GM21526 (cell line): Measurements from ENCODE around the gene LMO1.

Source experiments
- ATAC-seq: cut with Tn5 transposase; IDR thresholded peaks from one replicate; pipeline ENCODE4 v1.9.1; 2021; ENCODE audit warnings: moderate library complexity; ENCODE audit not compliant: unreplicated experiment, low FRiP score

LMO1 gene

DNA sequence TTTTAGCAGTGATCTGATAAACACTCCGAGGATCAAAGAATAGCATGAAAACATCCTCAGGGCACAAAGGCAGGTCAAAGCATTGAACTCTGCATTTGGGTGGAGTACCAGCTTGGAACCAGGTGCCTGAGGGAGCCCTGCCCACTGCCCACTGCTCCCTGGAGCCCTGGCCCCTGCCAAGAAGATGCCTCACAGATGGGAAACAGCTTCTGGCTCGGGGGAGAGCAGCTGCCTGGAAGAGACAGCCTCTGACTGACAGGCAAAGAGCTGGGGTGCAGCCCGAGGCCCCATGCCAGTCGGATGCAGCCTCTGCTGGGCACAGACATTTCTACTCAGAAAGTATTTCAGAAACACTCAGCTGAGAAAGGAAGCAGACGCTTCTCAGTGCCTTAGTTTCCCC lies 13.2 kb downstream of the LMO1 start:
- no peak for ATAC-seq

DNA sequence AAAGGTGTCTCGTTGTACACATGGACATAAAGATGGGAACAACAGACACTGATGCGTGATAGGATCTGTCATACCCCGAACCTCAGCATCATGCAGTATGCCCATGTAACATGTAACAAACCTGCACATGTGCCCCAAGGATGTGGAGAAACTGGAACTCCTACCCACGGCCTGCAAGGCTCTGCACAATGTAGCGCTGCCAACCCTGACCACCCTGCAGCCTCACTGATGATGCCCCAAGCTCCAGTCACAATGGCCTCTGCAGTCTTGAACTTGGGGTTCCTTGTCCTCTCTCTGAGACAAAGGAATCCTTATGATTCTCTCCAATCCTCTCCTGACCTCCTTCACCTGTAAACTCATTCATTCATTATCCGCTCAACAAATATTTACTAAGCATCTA lies 14.2 kb downstream of the LMO1 start:
- ATAC-seq = no peak

DNA sequence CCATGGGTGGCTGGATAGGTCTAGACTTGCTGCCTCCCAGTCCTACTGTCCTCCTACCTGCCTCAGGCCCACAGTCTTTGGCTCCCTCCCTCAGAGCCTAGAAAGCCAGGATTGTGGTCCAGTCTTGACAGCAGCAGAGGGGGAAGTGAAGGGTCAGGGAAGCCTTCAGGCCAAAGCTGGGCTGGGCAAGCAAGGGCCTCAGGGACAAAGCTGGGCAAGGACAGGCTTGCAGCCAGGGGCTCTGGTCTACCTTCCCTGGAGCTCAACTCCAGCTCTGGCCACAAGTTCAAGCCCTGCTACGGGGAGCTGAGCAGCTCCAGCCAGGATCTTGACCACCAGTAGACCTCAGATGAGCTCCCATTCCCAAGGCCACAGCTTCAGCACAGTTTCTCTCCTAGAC lies 14.9 kb downstream of the LMO1 start:
- ATAC-seq = no peak

DNA sequence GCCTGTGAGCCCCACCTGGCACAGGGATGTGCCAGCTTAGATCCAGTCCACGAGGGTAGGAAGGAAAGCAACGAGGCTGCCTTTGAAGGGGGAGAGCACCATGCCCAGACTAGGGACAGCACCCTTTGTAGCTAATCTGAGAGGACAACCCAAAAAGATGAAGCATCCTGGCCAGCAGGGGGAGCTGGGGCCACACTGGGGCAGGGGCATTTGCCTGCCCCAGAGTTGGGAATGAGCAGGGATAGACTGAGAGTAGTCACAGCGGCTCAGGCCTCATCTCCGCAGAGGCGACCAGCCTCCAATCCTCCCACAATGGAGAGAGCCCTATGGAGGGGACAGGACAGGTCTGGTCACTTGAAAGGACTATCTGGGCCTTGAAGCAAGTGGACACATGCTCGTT lies 16.4 kb downstream of the LMO1 start:
- no peak for ATAC-seq

DNA sequence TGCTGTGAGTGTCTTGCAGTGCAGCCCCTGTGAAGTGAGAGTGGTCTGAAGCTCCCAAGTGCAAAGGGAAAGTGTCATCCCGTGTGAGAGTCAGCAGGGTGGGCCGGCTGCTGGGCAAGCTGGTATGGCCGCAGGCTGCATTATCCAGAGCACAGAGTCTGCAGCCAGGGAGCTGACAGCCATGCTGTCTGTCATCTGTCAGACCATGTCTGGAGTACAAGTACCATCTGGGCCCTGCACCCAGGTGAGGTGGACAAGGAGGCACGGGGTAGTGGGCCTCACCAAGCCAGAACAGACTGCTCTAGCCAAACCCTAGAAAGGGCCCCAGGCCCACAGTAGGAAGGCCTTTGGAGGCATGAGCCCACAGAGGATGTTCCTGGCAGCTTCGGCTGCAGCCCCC lies 20.2 kb downstream of the LMO1 start:
- ATAC-seq = no peak

DNA sequence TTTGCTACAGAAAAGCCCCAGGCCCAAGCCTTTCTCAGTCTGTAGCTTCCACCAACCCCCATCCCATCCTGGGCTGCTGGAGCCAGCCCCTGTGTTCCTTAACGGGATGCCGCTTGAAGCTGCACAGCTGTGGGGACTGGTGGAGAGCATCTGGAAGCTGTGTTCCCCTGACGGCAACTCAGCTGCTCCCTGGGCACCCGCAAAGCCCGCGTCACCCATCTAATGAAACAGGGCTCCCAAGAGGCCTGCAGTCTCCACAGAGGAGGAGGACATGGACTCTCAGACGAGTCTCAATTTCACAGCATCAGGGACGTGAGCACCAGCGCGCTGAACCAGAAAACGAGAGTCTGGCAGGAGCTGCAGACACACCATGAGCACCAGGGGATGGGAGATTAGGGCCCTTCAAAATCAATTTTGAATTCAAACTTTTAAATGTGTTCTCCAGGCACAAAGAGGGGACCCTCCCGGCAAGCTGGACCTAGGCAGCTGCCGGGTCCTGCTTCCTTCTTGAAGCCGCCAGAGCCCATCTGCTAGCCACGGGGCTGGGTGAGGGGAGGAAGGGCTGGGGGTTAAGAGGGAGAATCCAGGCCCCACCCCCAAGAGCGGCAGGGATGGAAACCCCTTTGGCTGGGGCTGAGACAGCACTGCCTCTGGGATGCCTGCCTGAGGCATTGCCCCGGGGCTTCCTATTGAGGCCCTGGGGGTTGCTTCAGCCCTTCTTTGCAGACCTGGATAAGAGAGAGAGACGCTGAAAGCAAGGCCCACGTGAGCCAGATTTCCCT lies 21.0 kb downstream of the LMO1 start:
- ATAC-seq = no peak

DNA sequence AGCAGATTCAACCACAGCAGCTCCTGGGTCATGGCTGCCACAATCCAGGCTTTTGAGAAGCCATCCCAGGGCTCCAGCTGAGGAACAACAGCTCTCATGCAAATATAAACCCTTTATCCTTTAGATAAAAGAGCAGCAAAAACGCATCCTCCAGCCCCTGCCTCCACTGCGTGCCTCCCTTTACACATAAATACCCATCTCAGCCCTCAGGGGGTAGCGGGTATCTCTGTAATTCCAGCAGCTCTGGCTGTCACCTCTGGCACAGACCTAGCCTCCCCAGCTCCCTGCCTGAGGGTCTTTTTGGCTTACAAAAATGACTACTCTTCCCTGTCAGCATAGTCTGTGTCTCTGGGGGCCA lies 21.6 kb downstream of the LMO1 start:
- ATAC-seq = no peak

DNA sequence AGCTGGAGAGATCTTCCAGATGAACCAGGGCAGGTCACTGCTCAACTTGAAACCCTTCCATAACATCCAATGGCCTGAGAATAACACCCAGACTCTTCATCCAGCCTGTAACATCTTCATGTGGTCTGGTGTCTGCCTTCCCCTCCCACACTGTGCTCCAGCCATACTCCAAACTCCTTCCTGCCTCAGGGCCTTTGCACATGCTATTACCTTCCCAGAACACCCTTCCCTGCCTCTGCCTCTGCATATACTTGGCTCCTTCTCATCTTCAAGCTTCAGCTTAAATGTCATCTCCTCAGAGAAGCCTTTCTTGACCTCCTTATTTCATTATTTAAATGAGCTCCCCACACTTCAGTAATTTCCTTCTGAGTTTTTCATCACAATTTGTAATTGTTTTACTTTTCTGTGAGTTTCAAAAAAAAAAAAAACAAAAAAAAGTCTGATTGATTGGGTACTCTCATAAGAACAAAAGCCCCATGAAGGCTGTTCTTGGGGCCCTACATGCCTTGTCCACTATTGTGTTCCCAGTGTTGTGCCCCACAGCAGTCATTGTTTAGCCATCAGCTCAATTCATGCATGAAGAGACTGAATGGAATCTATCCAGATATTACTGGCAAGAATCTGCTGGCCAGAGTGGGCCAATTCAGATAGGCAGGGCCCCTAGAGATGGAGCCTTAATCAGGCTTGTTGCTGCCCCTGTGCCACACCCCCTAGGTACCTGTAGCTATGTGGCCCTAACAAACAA lies 22.1 kb downstream of the LMO1 start:
- no peak for ATAC-seq

DNA sequence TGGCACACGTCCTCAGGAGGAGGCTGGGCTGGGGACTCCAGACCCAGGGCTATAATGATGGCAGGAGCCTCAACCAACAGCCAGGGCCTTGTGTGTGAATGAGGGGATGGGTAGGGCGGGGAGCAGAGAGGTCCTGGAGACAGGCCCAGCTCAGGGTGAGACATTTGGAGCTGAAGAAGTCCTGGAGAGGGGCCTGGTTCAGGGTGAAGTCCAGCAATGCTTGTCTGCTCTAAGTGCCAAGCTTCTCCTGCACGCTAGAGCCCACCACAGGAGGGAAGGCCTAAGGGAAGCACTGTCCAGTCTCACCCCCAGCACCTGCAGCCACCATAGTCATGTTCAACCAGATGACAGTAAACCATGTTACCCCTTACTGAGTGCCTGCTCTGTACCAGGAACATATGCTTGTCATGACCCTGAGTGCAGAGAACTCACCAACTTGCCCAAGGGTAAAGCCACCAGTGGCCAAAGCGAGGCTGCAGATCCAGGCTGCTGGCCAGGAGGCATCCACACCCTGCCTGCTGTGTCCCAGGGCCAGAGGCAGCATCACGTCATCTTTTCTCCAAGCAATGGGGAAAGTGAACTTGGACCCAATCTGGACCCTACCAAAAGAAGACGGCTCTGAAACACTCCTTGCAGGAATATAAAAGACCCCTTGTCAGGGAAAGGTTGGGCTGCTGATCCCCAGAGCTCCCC lies 24.0 kb downstream of the LMO1 start:
- ATAC-seq = no peak

DNA sequence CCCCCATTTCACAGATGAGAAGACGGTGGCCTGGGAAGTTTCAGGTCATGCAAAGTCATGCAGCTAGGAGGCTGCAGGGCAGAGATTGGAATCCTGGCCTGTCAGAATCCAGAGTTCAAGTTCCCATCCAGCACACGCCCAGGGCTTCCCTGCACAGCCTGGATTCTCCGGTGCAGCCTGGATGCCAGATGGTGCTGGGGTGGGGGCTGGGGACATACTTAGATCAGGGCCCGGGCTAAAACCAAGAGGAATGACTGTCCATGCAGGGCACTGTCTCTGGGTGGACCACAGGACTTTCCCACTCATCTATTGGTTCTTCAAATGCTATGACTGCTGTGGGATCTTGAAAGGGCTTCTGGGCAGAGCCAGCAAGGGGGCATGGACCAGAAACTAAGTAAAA lies 24.6 kb downstream of the LMO1 start:
- ATAC-seq = no peak

DNA sequence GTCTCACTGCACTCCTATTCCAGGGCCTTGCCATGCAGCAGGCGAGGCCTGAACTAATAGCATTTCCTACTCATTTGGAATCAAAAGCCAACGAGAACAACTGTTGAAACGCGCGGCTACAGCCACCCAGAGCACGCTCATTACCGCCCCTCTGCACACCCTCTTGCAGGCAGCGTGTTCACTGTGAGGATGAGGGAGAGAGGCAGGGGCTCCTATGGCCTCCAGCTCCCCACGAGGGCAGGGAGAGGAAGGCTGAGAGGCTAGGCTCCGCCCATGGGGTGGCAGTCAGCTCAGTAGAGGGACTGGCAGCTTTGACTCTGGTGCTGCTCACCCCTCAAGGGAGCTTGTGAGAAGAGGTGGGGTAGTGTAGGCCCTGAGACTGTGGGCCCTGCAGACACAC lies 26.2 kb downstream of the LMO1 start:
- ATAC-seq = no peak

DNA sequence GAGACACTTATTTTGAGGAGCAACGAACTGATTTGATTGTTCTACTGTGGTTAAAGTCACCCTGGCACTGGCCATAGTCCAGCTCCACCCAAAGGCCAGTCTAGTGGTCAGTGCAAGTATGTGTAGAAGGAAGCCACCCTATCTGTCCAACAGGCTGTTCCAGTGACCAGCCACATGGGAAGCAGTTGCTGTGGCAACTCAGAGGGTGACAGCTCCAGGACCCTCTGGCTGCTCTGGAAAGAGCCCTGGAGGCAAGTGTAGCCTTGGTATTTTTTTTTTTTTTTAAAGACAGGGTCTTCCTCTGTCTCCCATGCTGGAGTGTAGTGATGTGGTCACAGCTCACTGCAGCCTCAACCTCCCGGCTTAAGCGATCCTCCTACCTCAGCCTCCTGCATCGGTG lies 27.8 kb downstream of the LMO1 start:
- ATAC-seq = no peak

DNA sequence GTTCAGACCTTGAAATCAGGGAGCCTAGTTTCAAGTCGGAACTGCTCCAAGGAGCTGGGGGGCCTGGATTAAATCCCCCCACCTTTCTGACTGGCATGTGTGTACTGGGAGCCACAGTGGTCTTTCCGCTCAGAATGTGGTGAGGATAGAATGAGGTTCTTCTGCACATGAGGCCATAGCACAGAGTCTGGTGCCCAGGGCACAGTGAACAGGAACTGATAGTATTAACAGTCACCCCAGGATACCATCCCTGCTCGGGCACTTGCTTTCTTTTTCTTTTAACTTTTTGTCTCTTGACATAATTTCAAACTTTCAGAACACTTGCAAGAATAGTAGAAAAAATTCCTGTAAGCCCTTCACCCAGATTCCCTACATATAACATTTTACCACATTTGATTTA lies 28.8 kb downstream of the LMO1 start:
- ATAC-seq = no peak

DNA sequence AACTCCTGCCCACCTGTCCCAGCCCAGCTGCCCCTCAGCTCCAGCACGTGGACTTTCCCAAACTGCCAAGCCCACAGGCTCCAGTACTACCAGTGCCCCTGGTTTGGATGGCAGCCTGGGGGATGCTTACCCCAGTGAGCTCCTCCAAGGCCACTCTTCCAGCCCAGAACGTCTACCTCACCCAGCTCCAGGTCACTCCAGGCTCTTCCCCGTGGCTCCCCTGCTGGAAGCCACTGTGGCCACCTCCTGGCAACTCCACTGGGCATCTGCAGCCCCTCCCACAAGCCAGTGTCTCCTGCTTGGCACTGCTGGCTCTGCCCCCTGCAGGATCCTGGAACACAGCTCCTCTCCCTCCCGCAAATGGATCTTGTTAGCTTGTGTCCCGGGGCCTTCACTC lies 29.3 kb downstream of the LMO1 start:
- no peak for ATAC-seq

DNA sequence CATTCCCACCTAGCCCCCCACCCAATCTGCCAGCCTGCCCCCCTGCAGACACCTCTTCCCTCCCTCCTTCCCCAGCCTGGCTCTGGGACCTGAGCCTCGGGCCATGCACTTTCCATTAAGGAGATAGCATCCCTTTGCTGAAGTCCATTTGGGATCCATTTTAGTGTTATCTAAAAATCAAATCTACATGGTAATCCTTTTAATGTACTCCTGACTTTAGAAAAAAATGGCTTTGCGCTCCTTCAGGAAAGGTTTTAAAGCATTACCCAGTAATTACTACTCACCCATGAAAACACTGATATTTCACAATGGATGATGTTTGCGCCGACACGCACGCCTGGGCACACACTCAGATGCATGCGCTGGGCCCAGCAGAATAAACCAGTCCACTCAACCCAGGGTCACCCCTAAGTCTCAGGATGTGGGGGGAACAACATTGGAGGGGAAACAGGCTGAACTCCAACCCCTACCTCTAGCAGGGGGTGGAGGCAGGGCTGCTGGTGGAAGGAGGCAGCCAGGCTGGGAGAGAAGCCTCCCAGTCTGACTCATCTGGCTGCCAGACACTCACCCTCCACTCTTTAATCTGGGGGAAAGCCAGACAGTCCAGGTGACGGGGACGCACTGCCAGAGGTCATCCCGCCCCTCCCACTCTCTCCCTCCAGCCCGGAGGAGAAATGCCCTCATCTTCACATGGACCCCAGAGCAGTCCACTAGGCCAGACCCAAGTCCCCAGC lies 29.8 kb downstream of the LMO1 start:
- no peak for ATAC-seq

DNA sequence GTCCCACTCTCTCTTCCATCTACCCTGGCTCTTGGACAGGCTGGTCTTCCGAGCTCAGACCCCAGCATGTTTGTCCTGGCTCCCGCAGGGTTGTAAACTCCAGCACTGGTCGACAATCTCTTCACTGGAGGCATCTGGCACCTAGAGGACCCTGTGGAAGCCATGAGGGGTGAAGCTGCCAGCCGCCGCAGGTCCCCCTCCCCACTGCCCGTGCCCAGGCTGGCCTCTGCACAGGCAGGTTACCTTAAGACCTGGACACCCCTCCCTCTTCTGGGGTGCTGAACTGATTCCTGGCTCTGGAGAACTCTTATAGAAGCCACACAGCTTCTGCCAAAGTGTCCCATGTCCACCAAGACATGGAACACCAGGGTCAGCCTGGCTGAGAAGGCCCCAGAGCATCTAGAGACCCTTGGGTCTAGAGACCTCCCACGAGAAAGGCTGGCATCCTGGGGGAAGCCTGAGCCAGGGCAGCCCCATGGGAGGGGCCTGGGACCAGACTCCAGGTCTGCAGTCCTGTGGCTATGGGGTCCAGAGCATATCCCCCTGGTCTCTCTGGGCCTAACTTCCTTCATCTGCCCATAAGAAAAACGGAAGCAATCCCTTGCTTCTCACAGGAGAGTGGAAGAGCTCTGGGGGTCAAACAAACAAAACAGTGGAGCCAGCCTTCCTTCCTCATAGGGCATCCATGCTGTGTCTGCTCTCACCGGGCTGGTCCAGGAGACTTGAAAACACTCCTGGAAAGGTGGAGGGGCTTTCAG lies 30.6 kb downstream of the LMO1 start:
- ATAC-seq = no peak

DNA sequence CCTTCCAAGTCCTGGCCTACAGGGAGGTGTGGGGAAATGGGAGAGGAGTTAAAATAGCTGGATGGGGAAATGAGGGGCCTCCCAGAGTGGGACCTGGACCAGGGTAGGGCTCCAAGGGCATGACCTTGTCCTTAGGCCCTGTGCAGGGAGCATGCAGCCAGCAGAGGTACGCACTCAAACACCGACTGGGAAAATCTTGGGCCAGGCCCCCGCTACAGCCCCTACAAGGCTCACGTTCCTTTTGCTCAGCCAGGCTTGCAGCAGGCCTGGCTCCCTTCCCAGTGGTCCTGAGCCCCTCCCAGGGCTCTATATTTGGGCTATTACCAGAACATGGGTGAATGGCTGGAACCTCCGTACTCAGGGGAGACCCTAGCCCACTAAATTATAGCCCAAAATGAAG lies 31.3 kb downstream of the LMO1 start:
- no peak for ATAC-seq

DNA sequence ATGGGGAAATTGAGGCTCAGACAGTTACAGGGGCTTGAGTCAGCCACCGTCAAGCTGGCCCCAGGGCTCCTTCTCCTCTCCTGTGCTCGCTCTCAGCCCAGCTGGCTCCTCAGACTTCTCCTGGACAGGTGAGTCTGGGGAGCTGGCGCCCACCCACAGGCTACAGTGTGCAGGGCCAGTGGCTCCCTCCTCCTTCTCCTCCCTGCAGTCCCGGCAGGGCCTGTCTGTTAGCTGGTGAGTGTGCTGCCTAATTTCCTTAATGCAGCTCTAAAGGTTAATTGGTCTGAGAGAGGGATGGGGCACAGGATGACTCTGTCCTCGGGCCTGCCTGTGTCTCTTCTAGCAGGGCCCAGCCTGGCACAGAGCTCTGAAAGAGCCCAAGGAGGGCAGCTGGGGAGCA lies 31.7 kb downstream of the LMO1 start:
- no peak for ATAC-seq

DNA sequence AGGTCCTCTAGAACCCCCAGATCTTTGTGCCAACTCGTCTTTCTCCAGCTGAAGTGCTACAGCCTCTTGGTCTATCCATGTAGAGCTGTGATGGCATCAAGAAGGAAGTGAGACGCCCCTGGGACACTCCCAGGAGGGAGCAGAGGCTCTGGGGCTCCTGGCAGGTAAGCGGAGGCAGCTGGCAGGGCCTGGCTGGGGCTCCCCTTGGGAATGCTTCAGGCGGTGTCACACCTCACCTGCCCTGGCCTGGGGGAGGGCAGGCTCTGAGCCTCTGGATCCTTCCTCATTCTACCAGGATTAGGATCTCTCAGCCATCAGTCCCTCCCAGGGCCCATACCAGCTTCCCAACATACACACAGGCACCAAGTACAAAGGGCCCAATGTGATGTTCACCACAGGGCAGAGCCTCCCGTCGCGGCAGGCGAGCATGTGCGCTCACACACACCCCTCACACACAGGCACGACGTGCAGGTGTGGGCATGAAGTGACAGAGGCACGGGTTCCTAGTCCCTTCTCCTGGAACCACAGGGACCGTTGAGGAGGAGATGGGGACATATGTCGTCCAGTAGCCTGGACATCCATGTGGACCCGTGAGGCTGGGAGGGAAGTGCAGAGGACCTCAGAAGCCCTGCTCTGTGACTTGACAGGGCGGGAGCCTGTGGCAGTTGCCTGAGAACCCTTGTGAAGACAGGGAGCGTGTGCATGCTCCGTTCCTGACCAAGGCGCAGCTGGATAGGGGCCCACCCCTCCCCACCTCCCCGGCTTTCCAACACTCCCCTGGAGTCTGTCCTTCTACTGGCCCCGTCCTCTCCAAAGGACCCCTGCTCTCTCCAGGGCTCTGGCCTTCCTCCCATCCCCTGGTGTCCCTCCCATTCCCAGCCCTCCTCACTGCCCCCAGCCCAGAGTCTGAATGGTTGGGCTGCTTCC lies 32.5 kb downstream of the LMO1 start:
- ATAC-seq = no peak
